SK-N-SH treated with all-trans-retinoic acid at 6 μM for 48 hours (cell line): ENCODE data around the gene CACNA2D2.

Source experiments
- ATAC-seq: fragments of 200-7000 bp; cut with Tn5 transposase; 3 replicates; pipeline ENCODE4 v1.9.1; 2020; ENCODE audit warnings: mild to moderate bottlenecking, moderate library complexity
- ARNTL ChIP-seq: fragments of 450-650 bp; formaldehyde crosslinking; IDR thresholded peaks from 2 replicates; pipeline ENCODE4 v1.5.0; 2020; ENCODE audit warnings: low read depth, mild to moderate bottlenecking, moderate library complexity, borderline replicate concordance
- CSRNP3 ChIP-seq: fragments of 250-450 bp; sonication (Bioruptor Pico); IDR thresholded peaks from 2 replicates; pipeline ENCODE4 v1.5.1; 2021; ENCODE audit warnings: mild to moderate bottlenecking, moderate library complexity
- ESRRG ChIP-seq: fragments of 250-450 bp; sonication (Bioruptor Pico); IDR thresholded peaks from 2 replicates; pipeline ENCODE4 v1.6.1; 2021; ENCODE audit warnings: mild to moderate bottlenecking
- GLIS3 ChIP-seq: fragments of 250-450 bp; sonication (Bioruptor Pico); IDR thresholded peaks from 2 replicates; pipeline ENCODE4 v1.5.0; 2020; ENCODE audit warnings: mild to moderate bottlenecking, moderate library complexity
- PPARA ChIP-seq: fragments of 250-450 bp; sonication (Bioruptor Pico); IDR thresholded peaks from 2 replicates; pipeline ENCODE4 v1.5.0; 2020; ENCODE audit warnings: mild to moderate bottlenecking, borderline replicate concordance
- RARB ChIP-seq: fragments of 250-450 bp; sonication (Bioruptor Pico); IDR thresholded peaks from 2 replicates; pipeline ENCODE4 v1.8.0; 2021; ENCODE audit warnings: mild to moderate bottlenecking, moderate library complexity
- SNAI2 ChIP-seq: fragments of 250-450 bp; sonication (Bioruptor Pico); IDR thresholded peaks from 2 replicates; pipeline ENCODE4 v1.5.0; 2020; ENCODE audit warnings: mild to moderate bottlenecking, moderate library complexity
- TCF4 ChIP-seq: fragments of 250-450 bp; sonication (Bioruptor Pico); IDR thresholded peaks from 2 replicates; pipeline ENCODE4 v1.8.0; 2021; ENCODE audit warnings: mild to moderate bottlenecking, moderate library complexity, borderline replicate concordance
- ZC3H10 ChIP-seq: fragments of 250-450 bp; sonication (Bioruptor Pico); IDR thresholded peaks from 2 replicates; pipeline ENCODE4 v1.5.1; 2021; ENCODE audit warnings: mild to moderate bottlenecking, moderate library complexity
- ZFP3 ChIP-seq: fragments of 250-450 bp; sonication (Bioruptor Pico); IDR thresholded peaks from 2 replicates; pipeline ENCODE4 v1.5.0; 2020; ENCODE audit warnings: mild to moderate bottlenecking, moderate library complexity
- ZFP30 ChIP-seq: fragments of 450-650 bp; formaldehyde crosslinking; IDR thresholded peaks from 2 replicates; pipeline ENCODE4 v1.5.0; 2022; ENCODE audit warnings: mild to moderate bottlenecking, moderate library complexity
- ZNF565 ChIP-seq: fragments of 450-650 bp; formaldehyde crosslinking; conservative IDR thresholded peaks from 2 replicates; pipeline ENCODE4 v1.5.0; 2020; ENCODE audit warnings: low read depth, mild to moderate bottlenecking, moderate library complexity
- ZNF70 ChIP-seq: fragments of 450-650 bp; formaldehyde crosslinking; IDR thresholded peaks from 2 replicates; pipeline ENCODE4 v1.5.0; 2020; ENCODE audit warnings: mild to moderate bottlenecking, moderate library complexity
- ZNF8 ChIP-seq: fragments of 450-650 bp; formaldehyde crosslinking; IDR thresholded peaks from 2 replicates; pipeline ENCODE4 v1.5.0; 2020; ENCODE audit warnings: mild to moderate bottlenecking, moderate library complexity
- TF ChIP-seq, protein P1 (sequence below): fragments of 250-450 bp; sonication (Bioruptor Pico); IDR thresholded peaks from 2 replicates; pipeline ENCODE4 v1.8.0; 2021; ENCODE audit warnings: low read depth, mild to moderate bottlenecking, moderate library complexity, borderline replicate concordance
- TF ChIP-seq, protein P2 (sequence below): fragments of 250-450 bp; sonication (Bioruptor Pico); IDR thresholded peaks from 2 replicates; pipeline ENCODE4 v1.8.0; 2020; ENCODE audit warnings: mild to moderate bottlenecking, moderate library complexity, borderline replicate concordance
- TF ChIP-seq, protein P3 (sequence below): fragments of 250-450 bp; sonication (Bioruptor Pico); IDR thresholded peaks from 2 replicates; pipeline ENCODE4 v1.5.0; 2020; ENCODE audit warnings: mild to moderate bottlenecking, moderate library complexity
- TF ChIP-seq, protein P4 (sequence below): fragments of 250-450 bp; sonication (Bioruptor Pico); IDR thresholded peaks from 2 replicates; pipeline ENCODE4 v1.5.1; 2020; ENCODE audit warnings: low read depth, mild to moderate bottlenecking, moderate library complexity

Gene CACNA2D2

GRCh38 chr3:50545781-50546180 lies 42.3 kb upstream of the CACNA2D2 start (continued):
- TF ChIP-seq RARB (CRISPR knock-in tag): no peak
- no peak for TF ChIP-seq ZFP30 (CRISPR knock-in tag)
- no peak for TF ChIP-seq ESRRG (CRISPR knock-in tag)
- TF ChIP-seq, protein P1, sequence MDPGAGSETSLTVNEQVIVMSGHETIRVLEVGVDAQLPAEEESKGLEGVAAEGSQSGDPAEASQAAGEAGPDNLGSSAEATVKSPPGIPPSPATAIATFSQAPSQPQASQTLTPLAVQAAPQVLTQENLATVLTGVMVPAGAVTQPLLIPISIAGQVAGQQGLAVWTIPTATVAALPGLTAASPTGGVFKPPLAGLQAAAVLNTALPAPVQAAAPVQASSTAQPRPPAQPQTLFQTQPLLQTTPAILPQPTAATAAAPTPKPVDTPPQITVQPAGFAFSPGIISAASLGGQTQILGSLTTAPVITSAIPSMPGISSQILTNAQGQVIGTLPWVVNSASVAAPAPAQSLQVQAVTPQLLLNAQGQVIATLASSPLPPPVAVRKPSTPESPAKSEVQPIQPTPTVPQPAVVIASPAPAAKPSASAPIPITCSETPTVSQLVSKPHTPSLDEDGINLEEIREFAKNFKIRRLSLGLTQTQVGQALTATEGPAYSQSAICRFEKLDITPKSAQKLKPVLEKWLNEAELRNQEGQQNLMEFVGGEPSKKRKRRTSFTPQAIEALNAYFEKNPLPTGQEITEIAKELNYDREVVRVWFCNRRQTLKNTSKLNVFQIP (CRISPR knock-in tag): no peak
- TF ChIP-seq SNAI2 (CRISPR knock-in tag): no peak
- TF ChIP-seq PPARA (CRISPR knock-in tag): no peak
- TF ChIP-seq, protein P2, sequence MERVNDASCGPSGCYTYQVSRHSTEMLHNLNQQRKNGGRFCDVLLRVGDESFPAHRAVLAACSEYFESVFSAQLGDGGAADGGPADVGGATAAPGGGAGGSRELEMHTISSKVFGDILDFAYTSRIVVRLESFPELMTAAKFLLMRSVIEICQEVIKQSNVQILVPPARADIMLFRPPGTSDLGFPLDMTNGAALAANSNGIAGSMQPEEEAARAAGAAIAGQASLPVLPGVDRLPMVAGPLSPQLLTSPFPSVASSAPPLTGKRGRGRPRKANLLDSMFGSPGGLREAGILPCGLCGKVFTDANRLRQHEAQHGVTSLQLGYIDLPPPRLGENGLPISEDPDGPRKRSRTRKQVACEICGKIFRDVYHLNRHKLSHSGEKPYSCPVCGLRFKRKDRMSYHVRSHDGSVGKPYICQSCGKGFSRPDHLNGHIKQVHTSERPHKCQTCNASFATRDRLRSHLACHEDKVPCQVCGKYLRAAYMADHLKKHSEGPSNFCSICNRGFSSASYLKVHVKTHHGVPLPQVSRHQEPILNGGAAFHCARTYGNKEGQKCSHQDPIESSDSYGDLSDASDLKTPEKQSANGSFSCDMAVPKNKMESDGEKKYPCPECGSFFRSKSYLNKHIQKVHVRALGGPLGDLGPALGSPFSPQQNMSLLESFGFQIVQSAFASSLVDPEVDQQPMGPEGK (CRISPR knock-in tag): no peak

DNA sequence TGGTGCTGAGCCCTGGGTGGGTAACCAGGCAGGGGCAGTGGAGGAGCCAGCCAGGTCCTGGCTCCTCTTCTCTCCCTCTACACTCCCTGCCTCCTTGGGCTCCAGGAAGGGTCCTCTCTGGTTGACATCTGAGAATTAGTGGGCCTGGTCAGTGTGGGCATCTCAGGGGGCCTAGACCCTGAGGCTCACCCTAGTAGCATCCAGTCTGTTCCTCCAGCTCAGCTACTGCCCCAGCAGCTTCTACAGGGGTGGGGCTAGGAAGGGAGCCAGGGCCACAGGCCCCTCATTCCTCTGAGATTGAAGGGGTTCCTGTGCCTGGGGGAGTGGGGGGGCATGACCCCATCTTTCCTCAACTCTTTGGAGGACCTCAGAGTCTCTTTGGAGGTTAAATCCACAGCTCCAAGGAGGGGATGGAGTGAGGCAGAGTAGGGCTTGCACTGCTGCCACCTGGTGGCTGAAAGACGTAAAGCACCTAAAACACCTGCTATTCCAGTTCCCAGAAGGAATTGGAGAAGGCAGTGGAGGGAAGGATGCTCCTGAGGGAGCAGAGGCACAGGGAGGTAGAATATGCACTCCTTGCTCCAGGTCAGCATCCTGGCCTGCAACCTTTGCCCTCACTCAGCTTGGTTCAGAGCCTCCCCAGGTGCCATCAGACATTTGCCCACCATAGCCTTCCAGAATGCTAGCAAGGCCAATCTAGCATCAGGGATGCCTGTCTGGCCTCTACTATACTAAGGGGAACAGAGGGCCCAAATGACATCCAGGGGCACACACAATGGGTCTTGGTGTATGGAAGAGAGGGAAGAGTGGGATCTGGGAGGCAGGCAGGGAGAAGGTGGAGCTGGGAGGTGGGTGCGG lies 39.0 kb upstream of the CACNA2D2 start:
- TF ChIP-seq, protein P3, sequence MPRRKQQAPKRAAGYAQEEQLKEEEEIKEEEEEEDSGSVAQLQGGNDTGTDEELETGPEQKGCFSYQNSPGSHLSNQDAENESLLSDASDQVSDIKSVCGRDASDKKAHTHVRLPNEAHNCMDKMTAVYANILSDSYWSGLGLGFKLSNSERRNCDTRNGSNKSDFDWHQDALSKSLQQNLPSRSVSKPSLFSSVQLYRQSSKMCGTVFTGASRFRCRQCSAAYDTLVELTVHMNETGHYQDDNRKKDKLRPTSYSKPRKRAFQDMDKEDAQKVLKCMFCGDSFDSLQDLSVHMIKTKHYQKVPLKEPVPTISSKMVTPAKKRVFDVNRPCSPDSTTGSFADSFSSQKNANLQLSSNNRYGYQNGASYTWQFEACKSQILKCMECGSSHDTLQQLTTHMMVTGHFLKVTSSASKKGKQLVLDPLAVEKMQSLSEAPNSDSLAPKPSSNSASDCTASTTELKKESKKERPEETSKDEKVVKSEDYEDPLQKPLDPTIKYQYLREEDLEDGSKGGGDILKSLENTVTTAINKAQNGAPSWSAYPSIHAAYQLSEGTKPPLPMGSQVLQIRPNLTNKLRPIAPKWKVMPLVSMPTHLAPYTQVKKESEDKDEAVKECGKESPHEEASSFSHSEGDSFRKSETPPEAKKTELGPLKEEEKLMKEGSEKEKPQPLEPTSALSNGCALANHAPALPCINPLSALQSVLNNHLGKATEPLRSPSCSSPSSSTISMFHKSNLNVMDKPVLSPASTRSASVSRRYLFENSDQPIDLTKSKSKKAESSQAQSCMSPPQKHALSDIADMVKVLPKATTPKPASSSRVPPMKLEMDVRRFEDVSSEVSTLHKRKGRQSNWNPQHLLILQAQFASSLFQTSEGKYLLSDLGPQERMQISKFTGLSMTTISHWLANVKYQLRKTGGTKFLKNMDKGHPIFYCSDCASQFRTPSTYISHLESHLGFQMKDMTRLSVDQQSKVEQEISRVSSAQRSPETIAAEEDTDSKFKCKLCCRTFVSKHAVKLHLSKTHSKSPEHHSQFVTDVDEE (CRISPR knock-in tag): no peak
- TF ChIP-seq ZNF70 (CRISPR knock-in tag): 0 out of 2 replicates have a peak, but pooled peaks have one; percentile 17
- ATAC-seq: peak; percentile 90

DNA sequence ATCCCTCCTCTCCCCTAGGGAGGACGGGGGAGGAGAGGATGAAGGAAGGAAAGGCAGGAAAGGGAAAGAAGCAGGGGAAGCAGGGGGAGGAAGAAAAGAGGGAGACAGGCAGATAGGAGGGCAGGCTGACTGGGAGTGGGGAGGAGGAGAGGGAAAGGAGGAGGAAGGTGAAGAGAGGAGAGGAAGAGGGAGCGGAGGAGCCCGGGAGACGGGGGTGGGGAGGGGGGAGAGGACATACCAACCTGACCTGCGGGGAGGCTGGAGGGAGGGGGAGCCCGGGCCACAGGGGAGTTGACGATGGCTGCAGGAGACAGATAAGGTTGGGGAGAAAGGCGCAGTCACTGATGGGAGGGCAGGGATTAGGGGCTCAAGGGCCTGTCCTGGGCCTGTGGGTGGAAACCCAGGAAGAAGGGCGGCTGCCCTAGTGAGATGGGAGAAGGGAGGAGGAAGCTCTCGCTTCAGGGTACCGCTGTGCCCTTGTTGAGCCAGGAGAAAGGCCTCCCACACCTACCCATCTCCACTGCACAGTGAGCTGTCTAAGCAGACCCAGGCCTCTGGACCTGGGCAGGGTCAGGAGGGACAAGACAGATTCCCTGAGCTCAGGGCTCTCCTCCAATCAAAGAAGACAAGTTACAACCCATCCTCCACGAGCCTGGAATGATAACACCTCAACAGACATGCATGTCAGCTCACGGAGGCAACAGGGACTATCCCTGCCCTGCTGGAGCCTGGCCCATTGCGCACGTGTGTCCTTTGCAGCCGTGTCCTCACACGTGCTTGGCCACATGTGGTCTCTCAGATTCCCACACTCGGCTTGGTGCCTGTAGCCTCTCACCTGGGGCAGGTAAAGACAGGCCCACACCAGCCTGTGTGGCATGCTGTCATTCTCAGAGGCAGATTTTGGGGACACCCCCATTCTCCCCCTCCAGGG lies 36.2 kb upstream of the CACNA2D2 start:
- ATAC-seq: no peak
- TF ChIP-seq TCF4 (CRISPR knock-in tag) (no peak), ZNF8 (CRISPR knock-in tag) (no peak), ZFP3 (no peak), SNAI2 (CRISPR knock-in tag) (no peak), GLIS3 (CRISPR knock-in tag) (no peak), ARNTL (CRISPR knock-in tag) (no peak), ZNF70 (CRISPR knock-in tag) (no peak), ZNF565 (CRISPR knock-in tag) (no peak), CSRNP3 (CRISPR knock-in tag) (no peak), ZC3H10 (CRISPR knock-in tag) (no peak), ESRRG (CRISPR knock-in tag) (no peak)
- TF ChIP-seq, protein P1 (CRISPR knock-in tag): no peak
- TF ChIP-seq, protein P2 (CRISPR knock-in tag): no peak
- TF ChIP-seq, protein P3 (CRISPR knock-in tag): no peak
- TF ChIP-seq, protein P4, sequence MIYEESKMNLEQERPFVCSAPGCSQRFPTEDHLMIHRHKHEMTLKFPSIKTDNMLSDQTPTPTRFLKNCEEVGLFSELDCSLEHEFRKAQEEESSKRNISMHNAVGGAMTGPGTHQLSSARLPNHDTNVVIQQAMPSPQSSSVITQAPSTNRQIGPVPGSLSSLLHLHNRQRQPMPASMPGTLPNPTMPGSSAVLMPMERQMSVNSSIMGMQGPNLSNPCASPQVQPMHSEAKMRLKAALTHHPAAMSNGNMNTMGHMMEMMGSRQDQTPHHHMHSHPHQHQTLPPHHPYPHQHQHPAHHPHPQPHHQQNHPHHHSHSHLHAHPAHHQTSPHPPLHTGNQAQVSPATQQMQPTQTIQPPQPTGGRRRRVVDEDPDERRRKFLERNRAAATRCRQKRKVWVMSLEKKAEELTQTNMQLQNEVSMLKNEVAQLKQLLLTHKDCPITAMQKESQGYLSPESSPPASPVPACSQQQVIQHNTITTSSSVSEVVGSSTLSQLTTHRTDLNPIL (CRISPR knock-in tag): no peak
